Breast epithelium (tissue), 3 donors: ENCODE measurements around the gene ROCK1.

Experiments
- CTCF ChIP-seq, 3 donors: fragments of 450-650 bp; IDR thresholded peaks; one replicate each; pipeline ENCODE4 v1.5.1; 2016 to 2017; ENCODE audit warnings: antibody characterized with exemption in 3 of 3, mild to moderate bottlenecking in 3 of 3, moderate library complexity in 3 of 3
- POLR2A ChIP-seq: fragments of 450-650 bp; IDR thresholded peaks from one replicate; pipeline ENCODE4 v1.6.1; 2016; ENCODE audit warnings: antibody characterized with exemption, mild to moderate bottlenecking, moderate library complexity
- POLR2AphosphoS5 ChIP-seq, 3 donors: sonication (generic); formaldehyde crosslinking; IDR thresholded peaks; one replicate each; pipeline ENCODE4 v1.6.1; 2017; ENCODE audit warnings: antibody characterized with exemption in 3 of 3

GRCh38 chr18:21054252-21054821 is 57.3 kb downstream of the ROCK1 start:
- TF ChIP-seq CTCF (IDR thresholded peaks at IDR 0.05): no peak
- TF ChIP-seq POLR2AphosphoS5 (IDR thresholded peaks at IDR 0.05): no peak
- TF ChIP-seq POLR2A: no peak
